MM.1S (cell line): ENCODE data around the gene KLHL15.

ENCODE experiments used
- EZH2phosphoT487 ChIP-seq: fragments of 300-600 bp; sonication (generic); IDR thresholded peaks from 2 replicates; pipeline ENCODE4 v1.6.1; 2018; ENCODE audit warnings: antibody characterized with exemption, low read length
- TF ChIP-seq, protein P1 (sequence below): fragments of 300-600 bp; sonication (generic); IDR thresholded peaks from 2 replicates; pipeline ENCODE4 v1.5.1; 2016; ENCODE audit warnings: antibody characterized with exemption, low read length, mixed read lengths

GRCh38 chrX:24026432-24026831 lies 554 bp downstream of the KLHL15 start:
- TF ChIP-seq EZH2phosphoT487: no peak
- TF ChIP-seq, protein P1, sequence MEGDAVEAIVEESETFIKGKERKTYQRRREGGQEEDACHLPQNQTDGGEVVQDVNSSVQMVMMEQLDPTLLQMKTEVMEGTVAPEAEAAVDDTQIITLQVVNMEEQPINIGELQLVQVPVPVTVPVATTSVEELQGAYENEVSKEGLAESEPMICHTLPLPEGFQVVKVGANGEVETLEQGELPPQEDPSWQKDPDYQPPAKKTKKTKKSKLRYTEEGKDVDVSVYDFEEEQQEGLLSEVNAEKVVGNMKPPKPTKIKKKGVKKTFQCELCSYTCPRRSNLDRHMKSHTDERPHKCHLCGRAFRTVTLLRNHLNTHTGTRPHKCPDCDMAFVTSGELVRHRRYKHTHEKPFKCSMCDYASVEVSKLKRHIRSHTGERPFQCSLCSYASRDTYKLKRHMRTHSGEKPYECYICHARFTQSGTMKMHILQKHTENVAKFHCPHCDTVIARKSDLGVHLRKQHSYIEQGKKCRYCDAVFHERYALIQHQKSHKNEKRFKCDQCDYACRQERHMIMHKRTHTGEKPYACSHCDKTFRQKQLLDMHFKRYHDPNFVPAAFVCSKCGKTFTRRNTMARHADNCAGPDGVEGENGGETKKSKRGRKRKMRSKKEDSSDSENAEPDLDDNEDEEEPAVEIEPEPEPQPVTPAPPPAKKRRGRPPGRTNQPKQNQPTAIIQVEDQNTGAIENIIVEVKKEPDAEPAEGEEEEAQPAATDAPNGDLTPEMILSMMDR: no peak
